ENCODE results near the gene ARFGEF2. TPM values are rescaled to one million over a fixed set of nuclear protein-coding genes. Genes with fewer than 3 reads are reported as not detected.
"Not testable (repeated sequence)": the region's sequence is repeated elsewhere in the genome, so short reads cannot be mapped to it uniquely, and the experiment has no call there.

The ARFGEF2 gene
- total RNA-seq, 1 donor from 2014 or later: 32.5 TPM

- Mint-ChIP-seq H3K27ac (ENCODE audit: unreplicated experiment) (no peak overlapping the region), H3K27me3 (ENCODE audit: unreplicated experiment) (peaks cover 22% of the 10 kb centered on the region), H3K36me3 (ENCODE audit: unreplicated experiment) (no peaks in the 10 kb centered on the region), H3K9me3 (ENCODE audit: unreplicated experiment) (no peaks in the 10 kb centered on the region), H3K4me3 (ENCODE audit: unreplicated experiment) (no peak overlapping the region), H3K4me1 (ENCODE audit: unreplicated experiment) (no peaks in the 10 kb centered on the region)
- no peak for DNase-seq (ENCODE audit: extremely low spot score, unreplicated experiment)
- TF ChIP-seq CTCF (IDR thresholded peaks at IDR 0.05): no peak
Measured at GRCh38 chr20:48886811-48887210, 34.7 kb upstream of the ARFGEF2 start.

- H3K9me3 Mint-ChIP-seq (ENCODE audit: unreplicated experiment); H3K4me3 Mint-ChIP-seq (ENCODE audit: unreplicated experiment); DNase-seq (ENCODE audit: extremely low spot score, unreplicated experiment); H3K36me3 Mint-ChIP-seq (ENCODE audit: unreplicated experiment); H3K27ac Mint-ChIP-seq (ENCODE audit: unreplicated experiment); H3K4me1 Mint-ChIP-seq (ENCODE audit: unreplicated experiment): not testable (repeated sequence)
- H3K27me3 Mint-ChIP-seq (ENCODE audit: unreplicated experiment): peaks cover 29% of the 10 kb centered on the region
Measured at GRCh38 chr20:48888517-48888916, 33.0 kb upstream of the ARFGEF2 start.

- DNase-seq (ENCODE audit: extremely low spot score, unreplicated experiment): no peak
- no peak for TF ChIP-seq CTCF (IDR thresholded peaks at IDR 0.05)
- H3K27ac Mint-ChIP-seq (ENCODE audit: unreplicated experiment): no peak overlapping the region
- H3K9me3 Mint-ChIP-seq (ENCODE audit: unreplicated experiment): peaks cover 12% of the 10 kb centered on the region
- H3K36me3 Mint-ChIP-seq (ENCODE audit: unreplicated experiment): no peaks in the 10 kb centered on the region
- H3K4me1 Mint-ChIP-seq (ENCODE audit: unreplicated experiment): no peaks in the 10 kb centered on the region
- H3K4me3 Mint-ChIP-seq (ENCODE audit: unreplicated experiment): no peak overlapping the region
- H3K27me3 Mint-ChIP-seq (ENCODE audit: unreplicated experiment): peaks cover 29% of the 10 kb centered on the region
Measured at GRCh38 chr20:48889140-48889790, 32.2 kb upstream of the ARFGEF2 start.

GRCh38 chr20:48891235-48892048 is 30.1 kb upstream of the ARFGEF2 start:
- TF ChIP-seq CTCF (IDR thresholded peaks at IDR 0.05): no peak
- H3K27ac Mint-ChIP-seq (ENCODE audit: unreplicated experiment): no peak overlapping the region
- no peaks in the 10 kb centered on the region for H3K36me3 Mint-ChIP-seq (ENCODE audit: unreplicated experiment)
- H3K4me1 Mint-ChIP-seq (ENCODE audit: unreplicated experiment): no peaks in the 10 kb centered on the region
- DNase-seq (ENCODE audit: extremely low spot score, unreplicated experiment): no peak
- peaks cover 12% of the 10 kb centered on the region for H3K9me3 Mint-ChIP-seq (ENCODE audit: unreplicated experiment)
- H3K27me3 Mint-ChIP-seq (ENCODE audit: unreplicated experiment): peaks cover 29% of the 10 kb centered on the region
- H3K4me3 Mint-ChIP-seq (ENCODE audit: unreplicated experiment): no peak overlapping the region

GRCh38 chr20:48892049-48892470 is 29.5 kb upstream of the ARFGEF2 start:
- no peak overlapping the region for H3K27ac Mint-ChIP-seq (ENCODE audit: unreplicated experiment)
- peaks cover 29% of the 10 kb centered on the region for H3K27me3 Mint-ChIP-seq (ENCODE audit: unreplicated experiment)
- TF ChIP-seq CTCF (IDR thresholded peaks at IDR 0.05): no peak
- peaks cover 12% of the 10 kb centered on the region for H3K9me3 Mint-ChIP-seq (ENCODE audit: unreplicated experiment)
- no peak overlapping the region for H3K4me3 Mint-ChIP-seq (ENCODE audit: unreplicated experiment)
- H3K4me1 Mint-ChIP-seq (ENCODE audit: unreplicated experiment): peaks cover under 1% of the 10 kb centered on the region
- no peak for DNase-seq (ENCODE audit: extremely low spot score, unreplicated experiment)
- no peaks in the 10 kb centered on the region for H3K36me3 Mint-ChIP-seq (ENCODE audit: unreplicated experiment)

Measured in osteocyte (in vitro differentiated cells).